ENCODE data around the gene CYP2W1.

DNA sequence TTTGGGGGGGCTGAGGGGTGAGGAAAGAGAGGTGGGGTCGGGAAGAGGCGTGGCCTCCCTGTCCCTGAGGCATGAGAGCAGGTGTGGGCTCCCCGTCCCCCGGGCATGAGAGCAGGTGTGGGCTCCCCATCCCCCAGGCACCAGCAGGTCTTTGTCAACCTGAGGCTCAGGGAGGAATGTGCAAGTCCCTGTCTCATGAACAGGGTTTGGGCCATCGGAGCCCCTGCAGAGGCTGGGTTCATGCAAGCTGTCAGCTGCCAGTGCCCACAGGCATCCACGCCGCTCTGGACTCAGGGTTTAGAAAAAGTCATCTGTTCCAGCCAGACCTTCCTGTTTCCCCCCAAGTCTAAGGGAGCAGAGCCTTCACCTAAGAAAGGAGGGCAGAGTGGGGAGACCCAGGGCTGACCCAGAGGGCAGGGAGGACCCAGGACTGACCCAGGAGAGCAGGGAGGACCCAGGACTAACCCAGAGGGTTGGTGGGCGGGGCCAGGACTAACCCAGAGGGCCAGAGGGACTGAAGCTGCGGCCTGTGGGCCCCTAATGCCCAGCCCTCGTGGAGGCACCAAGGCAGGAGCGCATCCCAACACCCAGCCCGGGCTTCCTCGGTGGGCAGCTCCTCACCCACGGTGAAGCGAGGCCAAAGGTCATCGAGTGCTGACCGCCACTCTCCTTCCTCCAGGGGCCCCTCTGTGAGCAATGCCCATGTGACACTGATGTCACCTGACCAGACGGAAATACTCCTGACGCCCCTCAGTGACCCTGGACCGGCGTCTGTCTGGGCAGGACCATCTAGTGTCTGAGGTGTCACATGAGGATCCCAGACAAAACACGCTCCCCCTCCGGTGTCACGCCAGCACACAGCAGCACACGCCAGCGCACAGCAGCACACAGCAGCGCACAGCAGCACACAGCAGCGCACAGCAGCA lies 32.5 kb downstream of the CYP2W1 start:
- TF ChIP-seq, protein P1, sequence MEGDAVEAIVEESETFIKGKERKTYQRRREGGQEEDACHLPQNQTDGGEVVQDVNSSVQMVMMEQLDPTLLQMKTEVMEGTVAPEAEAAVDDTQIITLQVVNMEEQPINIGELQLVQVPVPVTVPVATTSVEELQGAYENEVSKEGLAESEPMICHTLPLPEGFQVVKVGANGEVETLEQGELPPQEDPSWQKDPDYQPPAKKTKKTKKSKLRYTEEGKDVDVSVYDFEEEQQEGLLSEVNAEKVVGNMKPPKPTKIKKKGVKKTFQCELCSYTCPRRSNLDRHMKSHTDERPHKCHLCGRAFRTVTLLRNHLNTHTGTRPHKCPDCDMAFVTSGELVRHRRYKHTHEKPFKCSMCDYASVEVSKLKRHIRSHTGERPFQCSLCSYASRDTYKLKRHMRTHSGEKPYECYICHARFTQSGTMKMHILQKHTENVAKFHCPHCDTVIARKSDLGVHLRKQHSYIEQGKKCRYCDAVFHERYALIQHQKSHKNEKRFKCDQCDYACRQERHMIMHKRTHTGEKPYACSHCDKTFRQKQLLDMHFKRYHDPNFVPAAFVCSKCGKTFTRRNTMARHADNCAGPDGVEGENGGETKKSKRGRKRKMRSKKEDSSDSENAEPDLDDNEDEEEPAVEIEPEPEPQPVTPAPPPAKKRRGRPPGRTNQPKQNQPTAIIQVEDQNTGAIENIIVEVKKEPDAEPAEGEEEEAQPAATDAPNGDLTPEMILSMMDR (IDR thresholded peaks at IDR 0.05; ENCODE audit: low read length) = no peak
- TF ChIP-seq EZH2 (optimal IDR thresholded peaks at IDR 0.05; ENCODE audit: low read depth, low read length) (no peak), EZH2phosphoT487 (IDR thresholded peaks at IDR 0.05; ENCODE audit: low read length) (no peak)
